GM18508 (cell line): ENCODE measurements around the gene PPFIBP1.
"Not testable (repeated sequence)": the region's sequence is repeated elsewhere in the genome, so short reads cannot be mapped to it uniquely, and the experiment has no call there.

ENCODE experiments used
- ATAC-seq: cut with Tn5 transposase; IDR thresholded peaks from one replicate; pipeline ENCODE4 v1.9.1; 2021; ENCODE audit warnings: moderate number of reproducible peaks; ENCODE audit not compliant: insufficient read depth, unreplicated experiment

PPFIBP1 gene

DNA sequence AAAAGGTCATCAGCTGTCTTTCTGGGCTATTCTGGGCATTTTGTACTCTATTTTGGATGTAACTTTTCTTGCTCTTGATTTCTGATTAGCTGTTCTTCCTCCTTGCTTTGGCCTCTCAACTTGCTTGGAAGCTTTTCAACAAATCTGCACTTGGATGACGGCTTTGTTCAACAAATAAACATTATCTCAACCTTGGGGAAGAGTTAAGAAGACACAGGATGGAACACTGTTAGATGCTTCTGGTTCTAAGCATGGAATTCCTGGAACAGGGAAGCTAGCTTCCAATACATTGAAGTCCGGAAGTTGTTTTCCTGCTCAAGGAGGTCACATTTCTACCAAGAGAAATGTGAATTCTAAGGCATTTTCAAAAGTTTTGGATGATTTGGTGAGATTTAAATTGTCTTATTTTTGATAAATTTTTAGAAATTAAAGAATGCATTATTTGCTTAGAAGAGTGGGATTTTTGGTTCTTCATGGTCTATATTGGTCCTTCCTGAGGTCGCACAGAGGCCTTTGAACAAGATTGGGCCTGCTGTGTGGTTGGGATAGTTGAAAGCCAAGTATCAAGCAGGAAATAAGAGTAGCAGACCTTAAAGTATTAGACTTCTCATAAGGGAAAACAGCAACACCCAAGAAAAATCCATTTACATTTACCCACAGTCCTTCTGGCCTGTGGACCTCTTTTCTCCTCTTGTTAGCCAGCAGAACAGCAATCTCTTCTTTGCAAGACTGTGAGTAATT, 59.2 kb downstream of the PPFIBP1 start:
- no peak for ATAC-seq

DNA sequence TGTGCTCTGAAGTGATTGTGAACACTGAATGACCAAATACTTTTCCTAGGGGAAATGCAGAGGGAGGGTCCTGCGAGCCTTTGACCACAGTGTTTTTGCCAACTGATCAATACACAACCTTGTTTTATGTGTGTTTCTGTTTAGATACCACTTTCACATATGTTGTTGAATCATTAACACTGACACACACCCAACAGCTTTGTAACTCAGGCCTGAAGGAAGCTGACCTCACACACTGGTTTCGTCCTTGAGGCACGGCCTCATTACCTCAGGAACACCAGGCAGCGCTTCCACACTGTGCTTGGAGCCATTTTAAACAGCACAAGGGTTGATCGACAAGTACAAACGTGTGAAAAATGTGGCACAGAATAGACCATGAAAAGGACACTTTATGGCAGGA, 60.0 kb downstream of the PPFIBP1 start:
- no peak for ATAC-seq

GRCh38 chr12:27585739-27586265, 61.8 kb downstream of the PPFIBP1 start:
- no peak for ATAC-seq

DNA sequence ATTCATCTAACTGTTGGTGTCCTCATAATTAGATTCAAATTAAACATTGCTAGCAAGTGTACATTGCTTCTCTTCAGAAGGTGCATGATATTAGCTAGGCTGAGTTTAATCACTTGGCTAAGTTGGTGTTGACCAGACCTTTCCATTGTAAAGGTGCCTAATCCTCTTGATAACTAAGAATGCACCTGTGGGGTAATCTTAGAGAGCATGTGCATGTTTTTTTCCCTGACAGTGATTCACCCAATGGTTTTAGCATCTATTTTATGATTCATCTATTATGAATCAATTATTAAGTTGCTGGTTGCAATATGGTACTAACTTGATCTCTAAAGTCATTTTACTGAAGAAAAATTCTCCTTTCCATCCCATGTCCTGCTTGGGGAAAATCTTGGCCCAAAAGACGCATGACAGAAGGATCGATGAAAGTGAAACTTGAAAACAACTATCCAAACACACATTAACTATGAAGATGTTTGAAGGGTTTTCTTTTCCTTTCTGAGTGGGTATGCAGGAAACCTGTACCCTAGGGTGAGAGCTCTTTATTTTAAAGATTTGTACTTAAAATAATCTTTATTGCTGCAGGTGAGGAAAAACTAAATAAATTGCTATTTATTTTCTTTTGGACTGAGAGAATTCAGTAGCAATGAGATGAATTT, 64.2 kb downstream of the PPFIBP1 start:
- not testable (repeated sequence) for ATAC-seq

DNA sequence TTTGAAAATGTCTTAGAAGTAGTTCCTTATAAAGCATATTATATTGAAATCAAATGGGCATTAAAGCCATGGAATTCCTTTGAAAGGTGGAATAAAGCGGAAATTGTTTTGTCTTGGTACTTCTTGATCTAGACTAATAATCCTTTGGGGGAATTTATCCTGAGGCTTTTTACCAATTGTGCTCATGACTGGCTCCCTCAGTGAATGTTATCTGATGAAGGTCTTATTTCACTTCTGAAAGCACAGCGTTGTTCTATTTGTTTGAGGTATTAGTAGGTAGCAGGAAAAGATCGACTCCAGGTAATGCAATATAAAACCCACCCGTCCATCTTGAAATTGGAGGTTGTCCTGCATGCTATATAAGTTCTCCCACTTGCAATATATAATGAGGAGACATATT, 64.8 kb downstream of the PPFIBP1 start:
- ATAC-seq: no peak

- no peak for ATAC-seq
Observed at GRCh38 chr12:27589419-27589818, 65.4 kb downstream of the PPFIBP1 start.

GRCh38 chr12:27591698-27592097, 67.7 kb downstream of the PPFIBP1 start:
- not testable (repeated sequence) for ATAC-seq

DNA sequence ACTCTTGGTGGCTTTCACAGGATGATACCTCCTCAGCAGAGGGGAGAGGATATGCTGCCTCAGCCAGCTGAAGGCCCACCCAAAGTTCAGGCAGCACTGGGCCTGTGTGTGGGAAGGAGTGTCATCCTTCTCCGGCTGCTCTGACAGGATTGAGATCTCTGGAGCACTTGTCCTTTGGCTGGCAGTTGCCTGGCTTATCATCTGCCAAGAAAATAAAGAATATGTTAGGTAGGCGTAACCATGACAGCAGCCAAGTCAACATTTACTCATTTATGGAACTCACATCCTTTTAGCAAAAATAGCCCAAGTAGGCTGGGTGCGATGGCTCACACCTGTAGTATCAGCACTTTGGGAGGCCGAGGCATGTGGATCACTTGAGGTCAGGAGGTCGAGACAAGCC, 68.5 kb downstream of the PPFIBP1 start:
- no peak for ATAC-seq

DNA sequence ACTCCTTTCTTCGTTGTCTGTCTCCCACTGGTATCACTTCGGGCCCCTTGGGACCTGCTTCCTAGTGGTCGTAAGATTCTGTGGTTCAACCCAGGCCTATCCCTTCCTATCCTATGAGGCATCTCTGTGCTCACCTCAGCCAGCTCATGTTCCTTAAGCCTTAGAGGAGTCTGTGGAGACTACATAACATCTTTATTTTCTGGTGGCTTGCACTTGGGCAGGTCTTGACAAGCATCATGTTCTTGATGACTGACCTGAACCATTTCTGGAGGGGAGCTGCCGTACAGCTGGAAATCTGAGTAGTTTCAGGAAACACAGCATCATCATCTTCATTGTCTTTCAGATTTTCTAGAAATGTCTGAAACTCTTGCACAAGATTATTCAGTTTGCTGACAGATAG, 69.3 kb downstream of the PPFIBP1 start:
- no peak for ATAC-seq

- ATAC-seq: no peak
Observed at GRCh38 chr12:27595231-27595642, 71.2 kb downstream of the PPFIBP1 start.

DNA sequence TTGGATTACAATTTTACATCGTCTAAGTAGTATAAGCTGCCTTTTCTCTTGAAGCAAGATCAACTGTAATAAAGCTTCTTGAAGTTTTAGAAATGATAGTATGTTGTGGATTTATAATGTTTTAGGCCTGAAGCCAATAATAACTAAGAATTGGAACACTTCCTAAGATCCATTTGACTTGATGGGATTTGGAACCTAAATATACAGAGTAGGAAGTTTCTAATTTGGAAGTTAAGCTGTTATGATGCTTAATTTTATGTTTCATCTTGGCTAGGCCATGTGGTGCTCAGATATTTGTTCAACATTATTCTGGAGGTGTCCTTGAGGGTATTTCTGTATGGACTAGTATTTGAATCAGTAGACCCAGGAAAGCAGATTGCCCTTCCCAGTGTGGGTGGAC, 74.9 kb downstream of the PPFIBP1 start:
- not testable (repeated sequence) for ATAC-seq

GRCh38 chr12:27601056-27601828, 77.2 kb downstream of the PPFIBP1 start:
- not testable (repeated sequence) for ATAC-seq

DNA sequence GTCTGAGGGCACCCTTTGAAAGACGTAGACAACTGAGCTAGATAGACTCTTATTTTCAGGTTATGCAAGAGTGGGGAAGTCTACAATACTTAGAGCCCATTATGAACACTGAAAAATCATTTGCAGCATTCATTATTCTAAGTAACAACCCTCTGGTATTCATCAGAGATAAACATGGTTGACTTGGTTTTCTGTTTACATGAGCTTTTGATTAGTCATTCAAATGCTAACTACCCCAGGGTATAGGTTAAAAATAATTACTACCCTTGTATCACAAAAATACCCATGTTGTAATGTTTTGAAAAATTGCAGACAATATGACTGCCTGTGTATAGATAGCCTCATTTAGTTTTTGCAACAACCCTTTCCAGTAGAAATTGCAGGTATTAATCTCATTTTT, 78.5 kb downstream of the PPFIBP1 start:
- ATAC-seq: no peak

DNA sequence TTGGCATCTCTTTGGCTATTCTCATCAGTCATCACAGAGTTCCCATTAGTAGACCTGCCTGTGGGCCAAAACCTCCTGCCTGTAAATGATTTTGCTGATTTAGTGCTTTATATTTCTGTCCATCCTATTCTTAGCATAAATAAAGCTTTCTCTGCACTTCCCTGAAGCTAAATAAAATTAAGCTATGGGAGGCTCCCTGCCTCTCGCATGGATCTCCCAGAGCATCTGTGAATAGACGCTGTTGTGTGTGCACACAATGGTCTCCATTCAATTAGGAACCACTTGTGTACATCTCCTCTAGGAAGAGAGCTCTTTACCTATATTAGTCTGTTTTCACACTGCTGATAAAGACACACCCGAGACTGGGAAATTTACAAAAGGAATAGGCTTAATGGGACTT, 80.4 kb downstream of the PPFIBP1 start:
- no peak for ATAC-seq

DNA sequence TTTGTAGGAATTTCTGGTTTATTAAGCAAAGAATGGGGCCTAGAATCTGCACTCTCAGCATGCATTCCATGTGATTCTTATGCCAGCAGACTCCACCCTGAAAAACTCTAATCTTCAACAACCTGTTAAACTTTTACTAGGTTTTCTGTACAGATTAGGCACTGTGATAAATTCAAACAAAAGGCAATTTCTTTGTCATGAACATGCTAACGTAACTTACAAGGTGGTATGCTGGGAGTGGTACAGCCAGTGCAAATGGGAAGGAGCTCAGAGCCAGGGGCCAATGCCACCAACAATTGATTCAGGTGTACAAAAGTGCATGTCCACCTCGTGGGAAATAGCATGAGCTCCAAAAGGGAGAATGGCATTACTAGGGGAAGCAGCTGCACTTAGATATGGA, 83.0 kb downstream of the PPFIBP1 start:
- ATAC-seq: no peak

DNA sequence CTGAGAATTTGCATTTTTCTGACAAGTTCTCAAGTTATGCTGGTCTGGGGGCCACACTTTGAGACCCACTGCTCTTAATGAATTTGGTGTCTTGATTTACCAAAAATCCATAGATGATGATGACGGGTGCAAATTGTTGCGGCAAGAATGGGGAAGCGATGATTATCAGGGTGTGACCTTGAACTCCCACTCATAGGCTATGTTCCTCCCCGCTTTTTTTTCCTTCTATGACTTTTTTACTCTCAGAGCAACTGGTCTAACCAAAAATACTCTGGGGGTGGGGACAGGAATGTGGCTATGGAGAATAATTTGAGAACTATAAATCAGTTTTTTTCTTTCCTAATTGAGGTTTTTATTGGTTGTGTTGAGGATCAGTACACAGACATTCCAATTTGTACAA, 83.6 kb downstream of the PPFIBP1 start:
- no peak for ATAC-seq

DNA sequence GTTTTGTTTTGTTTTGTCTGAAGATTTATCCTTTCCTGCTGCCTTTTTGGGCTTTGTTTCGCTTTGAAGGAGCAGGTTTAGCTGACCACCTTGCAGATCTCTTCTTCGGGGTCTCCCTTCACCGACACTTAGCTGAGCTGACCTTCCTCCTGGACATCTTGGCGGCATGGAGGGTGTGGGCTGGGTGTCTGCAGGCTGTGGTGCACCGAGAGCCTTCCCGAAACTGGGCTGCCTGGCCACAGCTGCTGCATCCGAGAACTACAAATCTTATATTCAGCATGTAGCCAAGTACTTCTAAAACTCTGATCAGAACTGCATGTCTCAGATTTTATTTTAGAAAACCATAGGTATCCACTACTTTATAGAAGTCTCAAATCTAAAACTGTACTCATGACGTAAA, 84.9 kb downstream of the PPFIBP1 start:
- no peak for ATAC-seq

- ATAC-seq: no peak
Observed at GRCh38 chr12:27610374-27610773, 86.4 kb downstream of the PPFIBP1 start.

GRCh38 chr12:27614386-27614785, 90.4 kb downstream of the PPFIBP1 start:
- ATAC-seq: no peak

DNA sequence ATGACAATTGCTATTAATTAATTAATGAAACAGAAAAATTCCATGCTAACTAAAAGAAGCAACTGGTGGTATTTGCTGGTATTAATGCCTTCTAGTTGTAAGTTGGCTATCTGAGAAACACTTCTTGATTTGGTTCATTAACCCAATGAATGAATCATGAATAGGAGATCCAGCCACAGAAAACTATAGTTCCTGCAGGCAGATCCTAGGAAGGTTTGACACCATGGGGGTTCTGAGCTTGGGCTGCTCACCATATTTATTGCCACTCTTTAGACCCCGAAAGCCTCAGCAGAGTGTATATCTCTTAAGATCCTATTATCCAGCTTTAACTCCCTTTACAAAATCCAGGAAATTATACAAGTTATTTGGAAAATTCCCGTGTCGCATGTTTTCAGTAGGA, 90.9 kb downstream of the PPFIBP1 start:
- no peak for ATAC-seq

GRCh38 chr12:27615331-27615891, 91.4 kb downstream of the PPFIBP1 start:
- no peak for ATAC-seq
